ENCODE data around the gene STOML3. TPM values are rescaled to one million over a fixed set of nuclear protein-coding genes. Genes with fewer than 3 reads are reported as not detected.

Gene STOML3
- total and polyA plus RNA-seq, 2 of the 4 experiments (the other 2 are of a cell fraction) = not detected

DNA sequence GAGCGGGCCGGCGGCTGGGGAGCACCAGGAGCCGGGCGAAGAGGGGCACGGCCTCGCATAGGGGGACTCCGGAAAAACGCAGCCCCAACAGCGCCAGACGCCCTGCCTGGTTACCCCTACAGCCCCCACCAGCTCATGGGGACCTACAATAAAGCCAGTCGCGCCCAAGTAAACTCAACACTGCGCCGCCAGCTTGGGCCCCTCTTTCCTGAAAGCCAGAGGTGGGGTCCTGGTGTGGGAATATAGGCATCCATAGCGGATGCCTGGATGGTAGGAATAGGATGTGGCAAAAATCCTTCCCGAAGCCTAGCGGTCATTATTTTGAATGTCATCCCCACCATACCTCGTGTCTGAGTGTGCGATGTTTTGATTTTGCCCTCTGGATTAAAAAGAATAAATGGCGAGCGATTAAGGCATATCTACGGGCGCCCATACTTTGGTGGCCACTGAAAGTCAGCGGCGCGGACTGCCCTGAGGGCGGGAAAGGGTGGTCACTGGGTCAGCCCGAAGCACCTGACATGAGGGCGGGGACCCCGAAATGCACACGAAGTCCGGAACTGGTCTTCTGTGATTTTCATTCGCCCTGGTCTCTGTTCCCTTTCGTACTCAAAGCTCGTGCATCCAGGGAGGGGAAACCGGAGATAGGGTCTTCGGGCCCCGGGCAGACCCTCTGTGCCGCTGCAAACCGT is 47.4 kb upstream of the STOML3 start, which contains the start of the genes NHLRC3 and PROSER1:
Gene NHLRC3, plus strand, starts transcription at position 577 of the 689 bp plus-strand sequence. CDS start 184 bp downstream, outside the sequence.
Gene PROSER1, minus strand, starts transcription at position 210 of the 689 bp plus-strand sequence. CDS start 847 bp downstream, outside the sequence.
- Histone ChIP-seq H2BK120ac (ENCODE audit: low read depth, low read length) (peak within 1 kb of the TSS; percentile 81), H3K9ac (ENCODE audit: low read depth, low read length) (peak within 1 kb of the TSS; percentile 79), H3K27me3 (ENCODE audit: control insufficient read depth, insufficient read depth, low read length) (no peaks in the 10 kb centered on the region), H2BK5ac (ENCODE audit: low read depth, low read length, poor library complexity, severe bottlenecking) (peak within 1 kb of the TSS; percentile 95), H3K4me1 (ENCODE audit: control insufficient read depth, insufficient read depth, low read length) (peaks cover 2% of the 10 kb centered on the region; the same call in 1 of the 2 replicates), H3K14ac (replicated peaks; ENCODE audit: low read depth, low read length) (peak within 1 kb of the TSS; percentile 84), H2AK5ac (ENCODE audit: low read depth, low read length) (no peak within 1 kb of the TSS; the same call in 1 of the 2 replicates), H2BK15ac (ENCODE audit: low read depth, low read length) (peak within 1 kb of the TSS; percentile 94), H3K4me3 (ENCODE audit: insufficient read depth, low read depth, low read length) (peak within 1 kb of the TSS; percentile 85), H3K27ac (ENCODE audit: insufficient read depth, low read length) (peak within 1 kb of the TSS; percentile 77), H2AFZ (replicated peaks; ENCODE audit: low read length, poor library complexity) (peak within 1 kb of the TSS; percentile 98), H3K18ac (ENCODE audit: low read depth, low read length) (peak within 1 kb of the TSS; percentile 89), H3K36me3 (ENCODE audit: control insufficient read depth, insufficient read depth, low read length) (no peaks in the 10 kb centered on the region), H4K20me1 (ENCODE audit: insufficient read depth, low read length) (peaks cover 4% of the 10 kb centered on the region; the same call in 1 of the 2 replicates), H4K8ac (ENCODE audit: low read depth in 2 of 2, low read length in 2 of 2) (peak within 1 kb of the TSS; percentile 52 to 99), H4K91ac (ENCODE audit: insufficient read depth, low read depth, low read length) (peak within 1 kb of the TSS; percentile 98), H3K9me1 (ENCODE audit: insufficient read depth, low read length) (no peaks in the 10 kb centered on the region; the same call in 1 of the 2 replicates), H3K9me3 (ENCODE audit: control insufficient read depth, insufficient read depth, low read length) (no peaks in the 10 kb centered on the region), H3K23ac (ENCODE audit: low read depth, low read length) (peak within 1 kb of the TSS; percentile 80; the same call in 1 of the 2 replicates), H2BK20ac (ENCODE audit: low read depth, low read length) (peak within 1 kb of the TSS; percentile 42), H4K5ac (ENCODE audit: low read depth, low read length) (peak within 1 kb of the TSS; percentile 80), H3K79me1 (ENCODE audit: low read depth in 1 of 2, low read length in 2 of 2) (peaks cover 14 to 28% of the 10 kb centered on the region in 2 experiments), H3K56ac (ENCODE audit: extremely low read depth, insufficient read depth, low read length) (peak within 1 kb of the TSS; percentile 88), H2AK9ac (replicated peaks; ENCODE audit: low read depth, low read length, poor library complexity) (peak within 1 kb of the TSS; percentile 88), H3K4ac (ENCODE audit: low read depth, low read length) (peak within 1 kb of the TSS; percentile 75), H3K4me2 (ENCODE audit: low read depth, low read length) (peak within 1 kb of the TSS; percentile 98)
- ATAC-seq (ENCODE audit: low read depth) = peak; percentile 92
- in situ Hi-C loops (cut with MboI; ENCODE audit: low sequenced_read_pairs) (no loop called here), dilution Hi-C loops (cut with HindIII; ENCODE audit: low sequenced_read_pairs, unreplicated experiment) (no loop called here), intact Hi-C loops (cut with micrococcal nuclease) (loop anchor here (5.0 to 10.0 kb wide), 3 partner anchors 377 to 644 kb away; partner anchors contain the start of gene LHFPL6)
- BruUV-seq (replicated peaks) = no TSS peak
- peak; percentile 88 for DNase-seq
- ChIA-PET POLR2A (ENCODE audit: unreplicated experiment) (interaction anchor here (0.8 kb wide), 1 partner anchor 9 kb away, joined by 3 read pairs; no protein-coding TSS in a partner anchor), CTCF (interaction anchor here (0.6 kb wide), 2 partner anchors 232 to 1656 kb away, joined by 4 to 6 read pairs; no protein-coding TSS in a partner anchor)
- 1% methylated on average over 12 of the region's 41 CpGs; no CpG with 5 or more reads in 1 of the 2 experiments for whole genome bisulfite sequencing, 2 experiments (ENCODE audit: extremely low coverage in 2 of 2, insufficient read length in 1 of 2)
- TF ChIP-seq MXI1 (IDR thresholded peaks at IDR 0.05; ENCODE audit: borderline replicate concordance, low read depth, low read length) (no peak), CHD1 (IDR thresholded peaks at IDR 0.05; ENCODE audit: low read depth, low read length) (peak; percentile 70; the same call in 1 of the 2 replicates), RCOR1 (IDR thresholded peaks at IDR 0.05; ENCODE audit: insufficient replicate concordance, low read length) (peak; percentile 74), ELK1 (IDR thresholded peaks at IDR 0.05; ENCODE audit: borderline replicate concordance, low read depth, low read length) (no peak), RFX5 (IDR thresholded peaks at IDR 0.05; ENCODE audit: low read depth, low read length) (no peak), POLR2A (IDR thresholded peaks at IDR 0.05; ENCODE audit: low read depth, low read length) (peak; percentile 75; the same call in 1 of the 2 replicates), MAFK (IDR thresholded peaks at IDR 0.05; ENCODE audit: low read depth, low read length) (no peak), NFE2L2 (IDR thresholded peaks at IDR 0.05; ENCODE audit: low read depth, low read length) (no peak), RAD21 (IDR thresholded peaks at IDR 0.05; ENCODE audit: low read length) (no peak), MAZ (IDR thresholded peaks at IDR 0.05; ENCODE audit: borderline replicate concordance, low read depth, low read length) (peak; percentile 85; the same call in 1 of the 2 replicates), BHLHE40 (IDR thresholded peaks at IDR 0.05; ENCODE audit: low read depth, low read length) (no peak)
- TF ChIP-seq, protein P1, sequence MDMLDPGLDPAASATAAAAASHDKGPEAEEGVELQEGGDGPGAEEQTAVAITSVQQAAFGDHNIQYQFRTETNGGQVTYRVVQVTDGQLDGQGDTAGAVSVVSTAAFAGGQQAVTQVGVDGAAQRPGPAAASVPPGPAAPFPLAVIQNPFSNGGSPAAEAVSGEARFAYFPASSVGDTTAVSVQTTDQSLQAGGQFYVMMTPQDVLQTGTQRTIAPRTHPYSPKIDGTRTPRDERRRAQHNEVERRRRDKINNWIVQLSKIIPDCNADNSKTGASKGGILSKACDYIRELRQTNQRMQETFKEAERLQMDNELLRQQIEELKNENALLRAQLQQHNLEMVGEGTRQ (IDR thresholded peaks at IDR 0.05; ENCODE audit: low read depth, low read length) = 0 out of 2 replicates have a peak, but pooled peaks have one; percentile 31
- TF ChIP-seq, protein P2, sequence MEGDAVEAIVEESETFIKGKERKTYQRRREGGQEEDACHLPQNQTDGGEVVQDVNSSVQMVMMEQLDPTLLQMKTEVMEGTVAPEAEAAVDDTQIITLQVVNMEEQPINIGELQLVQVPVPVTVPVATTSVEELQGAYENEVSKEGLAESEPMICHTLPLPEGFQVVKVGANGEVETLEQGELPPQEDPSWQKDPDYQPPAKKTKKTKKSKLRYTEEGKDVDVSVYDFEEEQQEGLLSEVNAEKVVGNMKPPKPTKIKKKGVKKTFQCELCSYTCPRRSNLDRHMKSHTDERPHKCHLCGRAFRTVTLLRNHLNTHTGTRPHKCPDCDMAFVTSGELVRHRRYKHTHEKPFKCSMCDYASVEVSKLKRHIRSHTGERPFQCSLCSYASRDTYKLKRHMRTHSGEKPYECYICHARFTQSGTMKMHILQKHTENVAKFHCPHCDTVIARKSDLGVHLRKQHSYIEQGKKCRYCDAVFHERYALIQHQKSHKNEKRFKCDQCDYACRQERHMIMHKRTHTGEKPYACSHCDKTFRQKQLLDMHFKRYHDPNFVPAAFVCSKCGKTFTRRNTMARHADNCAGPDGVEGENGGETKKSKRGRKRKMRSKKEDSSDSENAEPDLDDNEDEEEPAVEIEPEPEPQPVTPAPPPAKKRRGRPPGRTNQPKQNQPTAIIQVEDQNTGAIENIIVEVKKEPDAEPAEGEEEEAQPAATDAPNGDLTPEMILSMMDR (conservative IDR thresholded peaks at IDR 0.05; ENCODE audit: low read depth, low read length) = no peak

Data from IMR-90 (cell line).